ENCODE measurements around the gene EVC2. TPM values are rescaled to one million over a fixed set of nuclear protein-coding genes. Genes with fewer than 3 reads are reported as not detected.

EVC2 gene
- total and polyA plus RNA-seq, 2 donors (not counting 1 experiment from before 2014, with no cell fraction given): 1.1 TPM; not detected in 1

GRCh38 chr4:5615496-5616075 is 92.8 kb downstream of the EVC2 start:
- ChIA-PET POLR2A (no interaction called here), CTCF (no interaction called here)
- Histone ChIP-seq H4K20me1 (ENCODE audit: control insufficient read depth, insufficient read depth, low read length, poor library complexity, severe bottlenecking) (no peaks in the 10 kb centered on the region), H2AFZ (ENCODE audit: insufficient read depth, low read depth, low read length, poor library complexity, severe bottlenecking) (no peak overlapping the region), H3K79me2 (ENCODE audit: control insufficient read depth, insufficient read depth, low read length) (no peaks in the 10 kb centered on the region), H3K27ac (ENCODE audit: low read length in 2 of 2) (no peak overlapping the region), H3K36me3 (replicated peaks in 1 of 2; ENCODE audit: control extremely low read depth in 1 of 2, control insufficient read depth in 1 of 2, extremely low read depth in 1 of 2, insufficient read depth in 2 of 2, low read length in 1 of 2) (no peaks in the 10 kb centered on the region), H3K4me2 (replicated peaks; ENCODE audit: low read depth, low read length, poor library complexity, severe bottlenecking) (no peak overlapping the region), H3K27me3 (replicated peaks in 1 of 4; ENCODE audit: control extremely low read depth in 1 of 4, control insufficient read depth in 3 of 4, insufficient read depth in 4 of 4, low read length in 3 of 4) (no peaks in the 10 kb centered on the region), H3K9me3 (ENCODE audit: control extremely low read depth in 1 of 3, control insufficient read depth in 2 of 3, insufficient read depth in 1 of 3, low read length in 2 of 3) (peaks cover 0 to 6% (median 0%) of the 10 kb centered on the region in 3 donors), H3K4me1 (ENCODE audit: control insufficient read depth in 2 of 2, insufficient read depth in 2 of 2, low read length in 2 of 2) (no peaks in the 10 kb centered on the region), H3K9ac (ENCODE audit: low read length) (no peak overlapping the region), H3K4me3 (ENCODE audit: control extremely low read depth in 1 of 5, extremely low read depth in 1 of 5, insufficient read depth in 1 of 5, low read depth in 2 of 5, low read length in 4 of 5) (no peak overlapping the region)
- Mint-ChIP-seq H3K9me3 (ENCODE audit: insufficient read depth) (no peaks in the 10 kb centered on the region), H3K27me3 (no peaks in the 10 kb centered on the region), H3K27ac (no peak overlapping the region), H3K4me1 (no peaks in the 10 kb centered on the region), H3K4me3 (no peak overlapping the region)
- TF ChIP-seq EZH2 (IDR thresholded peaks at IDR 0.05; ENCODE audit: borderline replicate concordance, insufficient read depth, low read depth, low read length, poor library complexity, severe bottlenecking): no peak
- WGBS (ENCODE audit: insufficient coverage): 91% methylated on average over 8 of the region's 10 CpGs
- intact Hi-C loops (cut with micrococcal nuclease): no loop called here
- ATAC-seq (ENCODE audit: low read depth): no peak
- no peak for DNase-seq

DNA sequence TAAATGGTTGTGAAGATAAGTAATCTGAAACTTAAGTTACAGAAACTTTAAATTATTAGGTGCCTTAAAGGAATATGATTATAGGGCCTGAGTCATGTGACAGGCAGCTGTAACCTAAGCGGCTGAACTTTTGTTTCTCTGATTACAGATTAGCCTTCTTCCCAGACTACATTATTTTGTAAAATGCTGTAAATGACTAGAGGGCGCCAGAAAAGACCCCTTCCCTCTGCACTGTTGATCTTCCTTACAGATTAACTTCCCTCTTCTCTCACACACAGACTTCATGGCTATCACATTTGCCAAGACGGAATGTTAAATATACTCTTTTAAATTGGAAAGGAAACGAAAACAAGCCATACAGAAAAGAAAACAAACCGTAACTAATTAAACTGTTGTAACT is 96.6 kb downstream of the EVC2 start:
- ChIA-PET CTCF (no interaction called here), POLR2A (no interaction called here)
- Mint-ChIP-seq H3K27me3 (no peaks in the 10 kb centered on the region), H3K27ac (no peak overlapping the region), H3K4me3 (no peak overlapping the region), H3K4me1 (no peaks in the 10 kb centered on the region), H3K9me3 (ENCODE audit: insufficient read depth) (no peaks in the 10 kb centered on the region)
- Histone ChIP-seq H3K27me3 (replicated peaks in 1 of 4; ENCODE audit: control extremely low read depth in 1 of 4, control insufficient read depth in 3 of 4, insufficient read depth in 4 of 4, low read length in 3 of 4) (no peaks in the 10 kb centered on the region), H3K9ac (ENCODE audit: low read length) (no peak overlapping the region), H3K9me3 (ENCODE audit: control extremely low read depth in 1 of 3, control insufficient read depth in 2 of 3, insufficient read depth in 1 of 3, low read length in 2 of 3) (peaks cover 0 to 3% (median 0%) of the 10 kb centered on the region in 3 donors), H3K4me2 (replicated peaks; ENCODE audit: low read depth, low read length, poor library complexity, severe bottlenecking) (no peak overlapping the region), H3K4me1 (ENCODE audit: control insufficient read depth in 2 of 2, insufficient read depth in 2 of 2, low read length in 2 of 2) (no peaks in the 10 kb centered on the region), H2AFZ (ENCODE audit: insufficient read depth, low read depth, low read length, poor library complexity, severe bottlenecking) (no peak overlapping the region), H3K79me2 (ENCODE audit: control insufficient read depth, insufficient read depth, low read length) (no peaks in the 10 kb centered on the region), H3K27ac (ENCODE audit: low read length in 2 of 2) (no peak overlapping the region), H4K20me1 (ENCODE audit: control insufficient read depth, insufficient read depth, low read length, poor library complexity, severe bottlenecking) (no peaks in the 10 kb centered on the region), H3K4me3 (ENCODE audit: control extremely low read depth in 1 of 5, extremely low read depth in 1 of 5, insufficient read depth in 1 of 5, low read depth in 2 of 5, low read length in 4 of 5) (no peak overlapping the region), H3K36me3 (replicated peaks in 1 of 2; ENCODE audit: control extremely low read depth in 1 of 2, control insufficient read depth in 1 of 2, extremely low read depth in 1 of 2, insufficient read depth in 2 of 2, low read length in 1 of 2) (no peaks in the 10 kb centered on the region)
- intact Hi-C loops (cut with micrococcal nuclease): no loop called here
- ATAC-seq (ENCODE audit: low read depth) (no peak), DNase-seq (no peak)
- no CpG with 5 or more reads among the region's 5 CpGs for WGBS (ENCODE audit: insufficient coverage)
- TF ChIP-seq, protein P1, sequence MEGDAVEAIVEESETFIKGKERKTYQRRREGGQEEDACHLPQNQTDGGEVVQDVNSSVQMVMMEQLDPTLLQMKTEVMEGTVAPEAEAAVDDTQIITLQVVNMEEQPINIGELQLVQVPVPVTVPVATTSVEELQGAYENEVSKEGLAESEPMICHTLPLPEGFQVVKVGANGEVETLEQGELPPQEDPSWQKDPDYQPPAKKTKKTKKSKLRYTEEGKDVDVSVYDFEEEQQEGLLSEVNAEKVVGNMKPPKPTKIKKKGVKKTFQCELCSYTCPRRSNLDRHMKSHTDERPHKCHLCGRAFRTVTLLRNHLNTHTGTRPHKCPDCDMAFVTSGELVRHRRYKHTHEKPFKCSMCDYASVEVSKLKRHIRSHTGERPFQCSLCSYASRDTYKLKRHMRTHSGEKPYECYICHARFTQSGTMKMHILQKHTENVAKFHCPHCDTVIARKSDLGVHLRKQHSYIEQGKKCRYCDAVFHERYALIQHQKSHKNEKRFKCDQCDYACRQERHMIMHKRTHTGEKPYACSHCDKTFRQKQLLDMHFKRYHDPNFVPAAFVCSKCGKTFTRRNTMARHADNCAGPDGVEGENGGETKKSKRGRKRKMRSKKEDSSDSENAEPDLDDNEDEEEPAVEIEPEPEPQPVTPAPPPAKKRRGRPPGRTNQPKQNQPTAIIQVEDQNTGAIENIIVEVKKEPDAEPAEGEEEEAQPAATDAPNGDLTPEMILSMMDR (IDR thresholded peaks at IDR 0.05): no peak
- no peak for TF ChIP-seq EZH2 (IDR thresholded peaks at IDR 0.05; ENCODE audit: borderline replicate concordance, insufficient read depth, low read depth, low read length, poor library complexity, severe bottlenecking)
